Anterior cingulate cortex (tissue), 58 donors: ENCODE data around the gene LONP2.

ENCODE experiments used
- DNase-seq, 58 donors: peaks; one replicate each; lab custom pipeline; 2025; lab: John Stamatoyannopoulos, UW

LONP2 gene, protein sequence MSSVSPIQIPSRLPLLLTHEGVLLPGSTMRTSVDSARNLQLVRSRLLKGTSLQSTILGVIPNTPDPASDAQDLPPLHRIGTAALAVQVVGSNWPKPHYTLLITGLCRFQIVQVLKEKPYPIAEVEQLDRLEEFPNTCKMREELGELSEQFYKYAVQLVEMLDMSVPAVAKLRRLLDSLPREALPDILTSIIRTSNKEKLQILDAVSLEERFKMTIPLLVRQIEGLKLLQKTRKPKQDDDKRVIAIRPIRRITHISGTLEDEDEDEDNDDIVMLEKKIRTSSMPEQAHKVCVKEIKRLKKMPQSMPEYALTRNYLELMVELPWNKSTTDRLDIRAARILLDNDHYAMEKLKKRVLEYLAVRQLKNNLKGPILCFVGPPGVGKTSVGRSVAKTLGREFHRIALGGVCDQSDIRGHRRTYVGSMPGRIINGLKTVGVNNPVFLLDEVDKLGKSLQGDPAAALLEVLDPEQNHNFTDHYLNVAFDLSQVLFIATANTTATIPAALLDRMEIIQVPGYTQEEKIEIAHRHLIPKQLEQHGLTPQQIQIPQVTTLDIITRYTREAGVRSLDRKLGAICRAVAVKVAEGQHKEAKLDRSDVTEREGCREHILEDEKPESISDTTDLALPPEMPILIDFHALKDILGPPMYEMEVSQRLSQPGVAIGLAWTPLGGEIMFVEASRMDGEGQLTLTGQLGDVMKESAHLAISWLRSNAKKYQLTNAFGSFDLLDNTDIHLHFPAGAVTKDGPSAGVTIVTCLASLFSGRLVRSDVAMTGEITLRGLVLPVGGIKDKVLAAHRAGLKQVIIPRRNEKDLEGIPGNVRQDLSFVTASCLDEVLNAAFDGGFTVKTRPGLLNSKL

GRCh38 chr16:48244080-48244862 lies at the start of gene LONP2:
TSS of gene LONP2 (plus strand) at chr16:48244300. CDS start at chr16:48244389, 89 bp downstream.
- peak; percentile 46 to 94 (median 86) for DNase-seq

- no peak for DNase-seq
These were observed 49.1 kb upstream of the LONP2 start for GRCh38 chr16:48194828-48195556.

GRCh38 chr16:48197294-48197693 lies 46.8 kb upstream of the LONP2 start:
- DNase-seq: no peak

DNA sequence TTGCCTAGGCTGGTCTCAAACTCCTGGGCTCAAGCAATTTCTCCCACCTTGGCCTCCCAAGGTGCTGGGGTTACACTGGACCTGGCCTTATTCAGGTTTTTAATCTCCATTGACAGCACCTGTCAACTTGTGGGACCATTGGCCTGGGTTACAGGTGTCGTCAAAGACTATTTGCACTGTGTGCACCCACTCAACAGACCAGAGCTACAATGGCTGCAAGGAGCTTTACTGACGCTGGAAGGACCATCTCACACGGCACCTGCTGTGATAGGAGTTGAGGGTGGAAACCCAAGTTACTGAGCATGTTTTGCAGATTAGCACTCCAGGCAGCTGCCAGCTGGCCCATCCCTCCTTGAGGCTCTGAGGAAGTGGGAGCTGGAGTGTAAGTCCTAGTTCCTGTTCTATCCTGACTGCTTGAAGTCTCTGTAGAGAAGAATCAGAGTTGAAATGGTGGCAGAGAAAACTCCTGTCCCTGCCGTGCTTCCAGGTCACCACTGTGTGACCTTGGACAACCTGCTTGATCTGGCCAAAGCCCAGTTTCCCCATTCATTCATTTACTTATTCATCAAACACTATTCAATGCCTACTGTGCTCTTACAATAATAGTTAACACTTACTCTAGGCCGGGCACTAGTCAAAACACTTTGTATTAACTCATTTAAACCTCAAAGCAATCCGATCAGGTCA lies 42.4 kb upstream of the LONP2 start:
- no peak for DNase-seq

DNA sequence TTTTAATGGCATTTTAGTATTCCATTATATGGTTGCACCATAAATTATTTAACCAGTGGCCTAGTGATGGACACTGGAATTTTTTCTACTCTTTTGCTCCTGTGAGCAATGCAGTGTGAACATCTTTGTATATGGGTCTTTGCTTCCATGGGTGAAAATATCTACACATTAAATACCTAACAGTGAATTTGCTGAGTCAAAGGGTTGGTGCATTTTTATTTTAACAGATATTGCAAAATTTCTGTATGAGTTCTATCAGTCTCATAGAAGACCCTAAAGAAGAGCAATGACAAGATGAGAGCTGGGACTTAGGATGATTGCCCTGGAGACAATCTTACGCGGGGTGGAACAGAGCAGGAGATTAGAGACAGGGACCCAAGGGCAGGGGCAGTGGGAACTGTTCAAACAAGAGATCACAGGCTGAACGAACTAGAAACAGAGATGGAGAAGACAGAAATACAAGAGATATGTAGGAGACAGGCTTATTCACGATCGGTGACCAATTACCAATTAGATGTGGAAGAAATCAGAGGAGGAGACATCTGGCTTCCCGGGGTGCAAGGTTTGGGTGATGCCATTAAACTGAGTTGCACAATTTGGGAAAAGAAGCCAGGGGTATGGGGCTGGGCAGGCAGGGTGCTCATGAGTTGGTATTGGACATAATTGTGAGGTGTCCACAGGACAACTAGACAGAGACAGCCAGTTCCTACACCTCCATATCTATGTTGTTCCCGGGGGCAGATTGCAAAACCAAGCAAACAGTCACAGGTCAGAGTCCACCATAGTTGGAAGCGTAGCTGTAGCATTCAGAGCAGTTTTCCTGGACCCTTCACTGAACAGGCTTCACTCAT lies 39.9 kb upstream of the LONP2 start:
- DNase-seq: no peak

GRCh38 chr16:48204825-48205151 lies 39.3 kb upstream of the LONP2 start:
- no peak for DNase-seq

DNA sequence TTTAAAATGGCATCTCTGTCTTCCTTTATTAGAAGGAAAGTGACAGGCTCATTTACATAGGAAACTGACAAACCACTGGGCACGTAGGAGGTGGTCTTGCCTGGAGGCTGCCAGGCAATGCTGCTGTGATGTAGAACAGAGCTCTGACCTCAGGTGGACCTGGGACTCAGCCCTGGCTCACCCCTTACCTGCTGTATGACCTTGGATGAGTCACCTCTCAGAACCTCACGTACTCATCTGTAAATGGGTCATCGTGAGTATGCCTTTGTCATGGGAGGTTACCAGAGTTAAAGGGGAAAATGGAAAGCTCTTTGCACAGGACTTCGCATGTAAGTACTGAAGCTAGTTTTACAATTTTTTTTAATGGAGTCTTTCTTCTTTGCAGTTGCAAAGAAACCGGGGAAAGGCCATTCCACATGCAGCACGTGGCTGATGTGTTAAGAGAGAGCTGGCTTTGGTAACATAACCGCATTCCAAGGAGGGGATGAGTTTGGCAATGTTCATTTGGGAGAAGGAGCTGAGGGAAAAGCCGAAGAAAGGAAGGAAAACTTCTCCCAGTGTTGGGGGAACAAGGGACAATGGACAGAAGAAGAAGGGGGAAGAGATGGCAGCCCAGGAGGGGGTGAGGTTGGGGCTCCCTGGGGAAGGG lies 37.4 kb upstream of the LONP2 start:
- DNase-seq: no peak

GRCh38 chr16:48210747-48211146 lies 33.4 kb upstream of the LONP2 start:
- DNase-seq: no peak

- no peak for DNase-seq
These were observed 32.1 kb upstream of the LONP2 start for GRCh38 chr16:48212033-48212432.

- no peak for DNase-seq
These were observed 28.4 kb upstream of the LONP2 start for GRCh38 chr16:48215738-48216137.

- no peak for DNase-seq
These were observed 26.4 kb upstream of the LONP2 start for GRCh38 chr16:48217708-48218107.

GRCh38 chr16:48218473-48218872 lies 25.6 kb upstream of the LONP2 start:
- DNase-seq: no peak

GRCh38 chr16:48220891-48221290 lies 23.2 kb upstream of the LONP2 start:
- no peak for DNase-seq

GRCh38 chr16:48223490-48223889 lies 20.6 kb upstream of the LONP2 start:
- DNase-seq: no peak

GRCh38 chr16:48225456-48225855 lies 18.6 kb upstream of the LONP2 start:
- no peak for DNase-seq

DNA sequence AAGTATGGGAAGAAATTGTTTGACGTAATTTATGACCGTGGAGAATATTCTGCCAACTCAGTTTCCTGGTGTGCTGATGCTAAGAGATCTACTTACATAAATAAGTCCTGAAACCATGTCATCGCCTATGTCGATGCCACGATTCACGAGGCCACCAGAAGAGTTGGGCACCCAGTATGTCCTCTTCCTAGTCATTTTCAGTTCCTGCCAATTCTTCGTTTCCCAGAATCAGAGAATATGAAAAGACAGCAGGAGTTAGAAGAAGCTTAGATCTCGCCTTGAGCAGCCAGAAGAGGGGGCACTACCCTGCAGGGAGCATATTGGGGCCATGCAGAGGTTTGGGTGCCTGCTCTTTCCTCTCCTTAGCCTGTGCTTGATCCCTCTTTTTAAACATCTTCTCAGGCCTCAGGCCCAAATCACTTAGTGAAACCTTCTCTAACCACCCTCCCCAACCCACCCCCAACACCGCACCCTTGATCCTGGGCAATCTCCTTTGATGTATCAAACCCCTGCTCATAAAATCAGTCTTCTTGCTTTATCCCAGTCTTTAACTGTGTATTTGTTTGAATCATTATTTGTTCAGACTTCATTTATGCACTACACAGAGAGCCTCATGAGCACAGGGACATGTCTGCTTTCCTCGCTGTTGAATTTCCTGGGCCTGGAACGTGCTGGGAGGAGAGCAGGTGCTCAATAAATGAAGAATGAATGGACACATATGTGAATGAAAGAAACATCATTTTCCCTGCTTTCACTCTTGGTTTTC lies 12.2 kb upstream of the LONP2 start:
- peak in 15 of 58 donors; percentile 0 to 34 (median 5) for DNase-seq

- no peak for DNase-seq
These were observed 11.5 kb upstream of the LONP2 start for GRCh38 chr16:48232493-48233040.
